ENCODE results near the gene FEM1B. TPM values are rescaled to one million over a fixed set of nuclear protein-coding genes. Genes with fewer than 3 reads are reported as not detected.
"Not testable (repeated sequence)": the region's sequence is repeated elsewhere in the genome, so short reads cannot be mapped to it uniquely, and the experiment has no call there.

FEM1B gene
- total RNA-seq, 1 donor from 2014 or later, result 73.5 TPM

DNA sequence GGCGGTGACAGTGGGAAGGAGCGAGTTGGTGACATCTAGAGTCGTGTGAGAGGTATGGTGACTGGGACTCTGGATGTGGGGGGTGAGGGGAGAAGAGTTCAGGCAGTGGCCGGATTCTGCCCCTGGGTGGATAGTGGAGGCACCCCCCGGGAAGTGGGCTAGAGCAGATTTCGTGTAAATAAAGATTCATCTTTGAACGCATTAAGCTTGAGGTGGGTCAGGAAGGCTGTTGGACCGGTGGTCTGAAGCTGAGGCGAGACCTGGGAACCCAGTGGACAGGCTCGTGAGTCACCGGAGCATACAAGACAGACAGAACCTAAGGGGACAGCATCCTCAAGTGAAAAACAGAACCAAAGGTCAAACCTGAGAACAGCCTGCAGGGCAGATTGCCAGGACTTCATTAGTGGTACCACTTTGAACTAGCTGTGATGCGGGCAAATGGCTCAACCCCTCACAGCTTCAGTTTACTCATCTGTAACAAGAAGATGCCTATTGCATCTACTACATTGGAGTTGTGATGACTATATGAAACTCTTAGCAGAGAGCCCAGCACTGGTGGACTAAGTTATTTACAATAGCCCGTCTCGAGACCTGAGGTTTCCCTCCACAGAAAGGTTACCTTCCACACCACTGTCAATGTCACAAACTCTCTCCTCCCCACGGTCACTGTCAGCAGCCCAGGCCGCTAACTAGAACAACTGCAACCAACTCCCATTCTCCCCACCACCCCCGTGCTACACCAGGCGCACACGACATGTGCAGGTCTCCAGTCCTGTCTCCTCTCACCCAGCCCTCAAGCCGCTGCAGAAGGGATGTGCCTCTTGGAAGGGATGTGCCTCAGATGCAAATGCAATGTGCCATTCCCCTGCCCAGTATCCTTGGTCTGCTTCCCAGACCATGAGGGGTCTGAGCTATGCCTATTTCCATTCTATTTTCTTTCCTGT lies 47.1 kb upstream of the FEM1B start:
- Histone ChIP-seq H3K27me3 (ENCODE audit: control insufficient read depth, insufficient read depth, low read length) (no peaks in the 10 kb centered on the region), H3K4me3 (ENCODE audit: low read depth, low read length) (peak overlapping the region; percentile 62), H3K36me3 (ENCODE audit: control insufficient read depth, insufficient read depth, low read length) (no peaks in the 10 kb centered on the region)
- no peak for FAIRE-seq
- no peak for DNase-seq (ENCODE audit: low read depth)
- TF ChIP-seq, protein P1, sequence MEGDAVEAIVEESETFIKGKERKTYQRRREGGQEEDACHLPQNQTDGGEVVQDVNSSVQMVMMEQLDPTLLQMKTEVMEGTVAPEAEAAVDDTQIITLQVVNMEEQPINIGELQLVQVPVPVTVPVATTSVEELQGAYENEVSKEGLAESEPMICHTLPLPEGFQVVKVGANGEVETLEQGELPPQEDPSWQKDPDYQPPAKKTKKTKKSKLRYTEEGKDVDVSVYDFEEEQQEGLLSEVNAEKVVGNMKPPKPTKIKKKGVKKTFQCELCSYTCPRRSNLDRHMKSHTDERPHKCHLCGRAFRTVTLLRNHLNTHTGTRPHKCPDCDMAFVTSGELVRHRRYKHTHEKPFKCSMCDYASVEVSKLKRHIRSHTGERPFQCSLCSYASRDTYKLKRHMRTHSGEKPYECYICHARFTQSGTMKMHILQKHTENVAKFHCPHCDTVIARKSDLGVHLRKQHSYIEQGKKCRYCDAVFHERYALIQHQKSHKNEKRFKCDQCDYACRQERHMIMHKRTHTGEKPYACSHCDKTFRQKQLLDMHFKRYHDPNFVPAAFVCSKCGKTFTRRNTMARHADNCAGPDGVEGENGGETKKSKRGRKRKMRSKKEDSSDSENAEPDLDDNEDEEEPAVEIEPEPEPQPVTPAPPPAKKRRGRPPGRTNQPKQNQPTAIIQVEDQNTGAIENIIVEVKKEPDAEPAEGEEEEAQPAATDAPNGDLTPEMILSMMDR (IDR thresholded peaks at IDR 0.05; ENCODE audit: insufficient read depth, low read length, severe bottlenecking), result no peak

DNA sequence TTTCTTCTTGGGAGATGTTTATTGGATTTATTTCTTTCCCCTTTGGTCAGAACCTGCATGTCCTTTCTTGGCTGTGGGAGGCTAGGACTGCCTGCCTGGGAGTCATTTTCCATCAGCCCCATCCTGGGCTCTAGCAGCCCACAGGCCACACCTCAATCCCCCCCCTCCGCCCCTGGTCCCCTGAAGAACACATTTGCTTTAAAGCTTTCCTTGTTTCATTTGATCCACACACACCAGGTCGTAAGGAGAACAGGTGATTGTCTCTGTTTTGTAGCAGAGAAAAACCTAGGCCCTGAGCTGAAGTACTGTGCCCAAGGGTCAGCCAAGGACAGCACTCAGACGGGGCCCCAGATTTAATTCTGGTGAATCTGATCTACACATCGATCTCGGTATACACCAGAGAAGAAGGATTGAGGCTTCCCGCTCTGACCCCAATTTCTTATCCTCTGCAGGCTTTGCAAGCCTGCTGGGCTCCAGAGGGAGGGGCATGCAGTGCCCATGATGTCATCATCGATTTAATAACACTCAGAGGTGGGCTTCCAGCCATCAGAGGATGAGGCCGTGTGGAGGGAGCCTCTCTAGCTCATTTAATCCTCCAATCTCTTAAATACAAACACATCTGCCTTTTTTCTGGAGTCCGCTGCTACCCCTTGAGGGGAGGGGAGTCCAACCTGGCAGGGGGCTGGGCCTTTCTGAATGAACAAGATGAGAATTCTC lies 46.3 kb upstream of the FEM1B start:
- H3K4me3 ChIP-seq (ENCODE audit: low read depth, low read length), result no peak overlapping the region
- H3K27me3 ChIP-seq (ENCODE audit: control insufficient read depth, insufficient read depth, low read length), result no peaks in the 10 kb centered on the region
- H3K36me3 ChIP-seq (ENCODE audit: control insufficient read depth, insufficient read depth, low read length), result no peaks in the 10 kb centered on the region
- FAIRE-seq (no peak), DNase-seq (ENCODE audit: low read depth) (no peak)
- TF ChIP-seq, protein P1 (IDR thresholded peaks at IDR 0.05; ENCODE audit: insufficient read depth, low read length, severe bottlenecking), result no peak

DNA sequence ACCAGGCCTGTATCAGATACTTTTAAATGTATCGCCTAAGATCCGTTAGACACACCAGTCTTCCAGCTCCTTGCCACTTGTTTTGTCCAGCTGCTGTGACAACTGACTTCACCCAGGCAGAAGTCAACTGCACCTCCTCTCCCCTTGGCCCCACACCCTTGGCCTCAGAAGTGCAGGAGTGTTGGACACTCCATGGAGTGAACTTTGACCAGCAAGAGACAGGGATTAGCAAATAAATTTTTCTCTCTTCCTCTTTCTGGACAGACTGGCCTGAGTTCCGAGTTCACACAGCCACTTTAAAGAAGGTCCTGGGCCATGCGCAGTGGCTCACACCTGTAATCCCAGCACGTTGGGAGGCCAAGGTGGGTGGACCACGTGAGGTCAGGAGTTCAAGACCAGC lies 45.1 kb upstream of the FEM1B start:
- TF ChIP-seq, protein P1 (IDR thresholded peaks at IDR 0.05; ENCODE audit: insufficient read depth, low read length, severe bottlenecking), result no peak
- DNase-seq (ENCODE audit: low read depth), result no peak
- no peaks in the 10 kb centered on the region for H3K36me3 ChIP-seq (ENCODE audit: control insufficient read depth, insufficient read depth, low read length)
- no peak overlapping the region for H3K4me3 ChIP-seq (ENCODE audit: low read depth, low read length)
- no peak for FAIRE-seq
- no peaks in the 10 kb centered on the region for H3K27me3 ChIP-seq (ENCODE audit: control insufficient read depth, insufficient read depth, low read length)

DNA sequence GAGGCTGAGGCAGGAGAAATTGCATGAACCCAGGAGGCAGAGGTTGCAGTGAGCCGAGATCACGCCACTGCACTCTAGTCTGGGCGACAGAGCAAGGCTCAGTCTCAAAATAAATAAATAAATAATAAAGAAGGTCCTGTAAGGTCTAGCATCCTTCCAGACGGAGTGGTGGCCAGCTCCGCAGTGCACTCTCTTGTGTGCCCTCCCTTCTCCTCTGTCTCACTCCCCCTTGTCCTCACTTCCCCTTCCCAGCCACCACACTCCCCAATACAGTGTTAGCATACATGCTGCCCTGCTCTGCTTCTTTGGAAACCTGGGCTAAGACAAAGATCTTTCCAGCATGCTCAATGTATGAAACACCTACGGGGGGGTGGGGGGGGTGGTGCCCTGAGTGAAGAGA lies 44.6 kb upstream of the FEM1B start:
- Histone ChIP-seq H3K27me3 (ENCODE audit: control insufficient read depth, insufficient read depth, low read length) (no peaks in the 10 kb centered on the region), H3K4me3 (ENCODE audit: low read depth, low read length) (no peak overlapping the region), H3K36me3 (ENCODE audit: control insufficient read depth, insufficient read depth, low read length) (no peaks in the 10 kb centered on the region)
- TF ChIP-seq, protein P1 (IDR thresholded peaks at IDR 0.05; ENCODE audit: insufficient read depth, low read length, severe bottlenecking), result no peak
- FAIRE-seq (no peak), DNase-seq (ENCODE audit: low read depth) (no peak)

DNA sequence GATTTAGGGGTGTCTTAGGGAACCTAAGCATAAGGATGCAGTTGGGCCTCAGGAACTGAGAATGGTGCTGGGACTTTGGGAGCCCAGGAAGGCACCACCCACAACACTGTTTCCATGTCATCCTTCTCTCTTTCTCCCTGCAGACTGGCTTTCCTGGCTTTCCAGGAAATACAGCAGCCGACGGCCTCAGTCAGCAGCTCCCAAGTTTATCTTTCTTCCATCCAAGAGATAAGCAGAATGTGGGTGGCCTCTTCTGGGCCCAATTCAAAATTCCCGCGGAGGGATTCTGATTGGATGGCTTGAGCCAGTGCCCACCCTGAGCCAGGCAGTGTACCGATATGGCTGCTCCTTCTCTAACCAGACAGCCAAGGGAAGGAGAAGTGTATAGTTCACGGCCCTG lies 43.5 kb upstream of the FEM1B start:
- H3K4me3 ChIP-seq (ENCODE audit: low read depth, low read length), result no peak overlapping the region
- FAIRE-seq, result no peak
- DNase-seq (ENCODE audit: low read depth), result no peak

DNA sequence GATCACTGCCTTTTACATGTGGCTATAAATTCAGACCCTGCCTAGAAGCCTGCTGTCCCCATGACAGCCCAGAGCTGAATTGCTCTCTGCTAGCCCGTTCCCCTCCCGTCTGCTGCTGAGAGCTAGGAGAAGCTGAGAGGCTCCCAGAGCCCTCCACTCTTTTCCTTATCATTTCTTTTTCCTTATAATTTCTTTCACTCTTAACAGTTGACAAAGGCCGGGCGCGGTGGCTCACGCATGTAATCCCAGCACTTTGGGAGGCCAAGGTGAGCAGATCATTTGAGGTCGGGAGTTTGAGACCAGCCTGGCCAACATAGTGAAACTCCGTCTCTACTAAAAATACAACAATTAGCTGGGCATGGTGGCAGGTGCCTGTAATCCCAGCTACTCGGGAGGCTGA lies 43.0 kb upstream of the FEM1B start:
- not testable (repeated sequence) for DNase-seq (ENCODE audit: low read depth); H3K36me3 ChIP-seq (ENCODE audit: control insufficient read depth, insufficient read depth, low read length); FAIRE-seq; H3K4me3 ChIP-seq (ENCODE audit: low read depth, low read length); H3K27me3 ChIP-seq (ENCODE audit: control insufficient read depth, insufficient read depth, low read length)

More for the DNA sequence above, 43.5 kb upstream of the FEM1B start:
- Histone ChIP-seq H3K27me3 (ENCODE audit: control insufficient read depth, insufficient read depth, low read length) (no peaks in the 10 kb centered on the region), H3K36me3 (ENCODE audit: control insufficient read depth, insufficient read depth, low read length) (no peaks in the 10 kb centered on the region)
- TF ChIP-seq, protein P1 (IDR thresholded peaks at IDR 0.05; ENCODE audit: insufficient read depth, low read length, severe bottlenecking), result no peak

Data from bronchial epithelial cell (primary cell).